WERI-Rb-1 (cell line): Measurements from ENCODE around the gene STK32C.
"Not testable (repeated sequence)": the region's sequence is repeated elsewhere in the genome, so short reads cannot be mapped to it uniquely, and the experiment has no call there.

ENCODE experiments used
- DNase-seq: peaks from one replicate; pipeline ENCODE4 v3.0.0-alpha.2; 2020
- H3K27ac ChIP-seq: fragments of 250-450 bp; sonication (Bioruptor Pico); 2 replicates; pipeline ENCODE4 v1.5.1; 2020; ENCODE audit warnings: mild to moderate bottlenecking, moderate library complexity
- H3K27me3 ChIP-seq: fragments of 250-450 bp; sonication (Bioruptor Pico); 2 replicates; pipeline ENCODE4 v1.5.1; 2021; ENCODE audit warnings: mild to moderate bottlenecking, low read depth, moderate library complexity; ENCODE audit not compliant: insufficient read depth, severe bottlenecking
- H3K36me3 ChIP-seq: fragments of 250-450 bp; sonication (Bioruptor Pico); 2 replicates; pipeline ENCODE4 v1.5.1; 2020; ENCODE audit warnings: mild to moderate bottlenecking, moderate library complexity
- H3K4me3 ChIP-seq: 2 replicates; pipeline ENCODE4 v1.5.1; 2011; ENCODE audit warnings: low read depth, mild to moderate bottlenecking, control low read depth, low read length
- H3K9me3 ChIP-seq: fragments of 250-450 bp; sonication (Bioruptor Pico); 2 replicates; pipeline ENCODE4 v1.5.1; 2021; ENCODE audit warnings: mild to moderate bottlenecking, moderate library complexity; ENCODE audit not compliant: severe bottlenecking
- CTCF ChIP-seq: IDR thresholded peaks from 2 replicates; pipeline ENCODE4 v1.5.1; 2011; ENCODE audit warnings: low read depth, mild to moderate bottlenecking, control low read depth, inconsistent platforms, low read length

Gene STK32C

GRCh38 chr10:132225073-132225848, 82.5 kb downstream of the STK32C start:
- DNase-seq: no peak
- no peak overlapping the region for H3K27ac ChIP-seq
- no peaks in the 10 kb centered on the region for H3K9me3 ChIP-seq
- no peak for TF ChIP-seq CTCF
- H3K27me3 ChIP-seq: no peaks in the 10 kb centered on the region
- no peaks in the 10 kb centered on the region for H3K36me3 ChIP-seq
- H3K4me3 ChIP-seq: no peak overlapping the region

- no peak for TF ChIP-seq CTCF
- Histone ChIP-seq H3K4me3 (no peak overlapping the region), H3K27me3 (no peaks in the 10 kb centered on the region), H3K9me3 (no peaks in the 10 kb centered on the region), H3K36me3 (no peaks in the 10 kb centered on the region), H3K27ac (no peak overlapping the region)
- no peak for DNase-seq
Measured at GRCh38 chr10:132224343-132225072, 83.2 kb downstream of the STK32C start.

GRCh38 chr10:132223611-132224342, 84.0 kb downstream of the STK32C start:
- H3K27ac ChIP-seq: peak overlapping the region; percentile 31; the same call in 1 of the 2 replicates
- no peak for DNase-seq
- no peak overlapping the region for H3K4me3 ChIP-seq
- TF ChIP-seq CTCF: no peak
- no peaks in the 10 kb centered on the region for H3K36me3 ChIP-seq
- no peaks in the 10 kb centered on the region for H3K9me3 ChIP-seq
- H3K27me3 ChIP-seq: no peaks in the 10 kb centered on the region

- H3K9me3 ChIP-seq: no peaks in the 10 kb centered on the region
- no peaks in the 10 kb centered on the region for H3K36me3 ChIP-seq
- TF ChIP-seq CTCF: peak; percentile 99
- peak overlapping the region; percentile 31; the same call in 1 of the 2 replicates for H3K27ac ChIP-seq
- H3K27me3 ChIP-seq: no peaks in the 10 kb centered on the region
- no peak overlapping the region for H3K4me3 ChIP-seq
- peak; percentile 93 for DNase-seq
Measured at GRCh38 chr10:132223156-132223590, 84.6 kb downstream of the STK32C start.

GRCh38 chr10:132222726-132223125, 85.0 kb downstream of the STK32C start:
- no peaks in the 10 kb centered on the region for H3K9me3 ChIP-seq
- TF ChIP-seq CTCF: no peak
- H3K4me3 ChIP-seq: no peak overlapping the region
- H3K27me3 ChIP-seq: no peaks in the 10 kb centered on the region
- H3K27ac ChIP-seq: no peak overlapping the region
- no peaks in the 10 kb centered on the region for H3K36me3 ChIP-seq
- DNase-seq: no peak

- H3K27me3 ChIP-seq, H3K4me3 ChIP-seq, H3K9me3 ChIP-seq, DNase-seq, H3K36me3 ChIP-seq, H3K27ac ChIP-seq: not testable (repeated sequence)
Measured at GRCh38 chr10:132220996-132221395, 86.8 kb downstream of the STK32C start.
